ENCODE data around the gene HIGD2B.
A peak's percentile ranks its signal among the peaks of the same experiment; 100 is the strongest.

Gene HIGD2B

DNA sequence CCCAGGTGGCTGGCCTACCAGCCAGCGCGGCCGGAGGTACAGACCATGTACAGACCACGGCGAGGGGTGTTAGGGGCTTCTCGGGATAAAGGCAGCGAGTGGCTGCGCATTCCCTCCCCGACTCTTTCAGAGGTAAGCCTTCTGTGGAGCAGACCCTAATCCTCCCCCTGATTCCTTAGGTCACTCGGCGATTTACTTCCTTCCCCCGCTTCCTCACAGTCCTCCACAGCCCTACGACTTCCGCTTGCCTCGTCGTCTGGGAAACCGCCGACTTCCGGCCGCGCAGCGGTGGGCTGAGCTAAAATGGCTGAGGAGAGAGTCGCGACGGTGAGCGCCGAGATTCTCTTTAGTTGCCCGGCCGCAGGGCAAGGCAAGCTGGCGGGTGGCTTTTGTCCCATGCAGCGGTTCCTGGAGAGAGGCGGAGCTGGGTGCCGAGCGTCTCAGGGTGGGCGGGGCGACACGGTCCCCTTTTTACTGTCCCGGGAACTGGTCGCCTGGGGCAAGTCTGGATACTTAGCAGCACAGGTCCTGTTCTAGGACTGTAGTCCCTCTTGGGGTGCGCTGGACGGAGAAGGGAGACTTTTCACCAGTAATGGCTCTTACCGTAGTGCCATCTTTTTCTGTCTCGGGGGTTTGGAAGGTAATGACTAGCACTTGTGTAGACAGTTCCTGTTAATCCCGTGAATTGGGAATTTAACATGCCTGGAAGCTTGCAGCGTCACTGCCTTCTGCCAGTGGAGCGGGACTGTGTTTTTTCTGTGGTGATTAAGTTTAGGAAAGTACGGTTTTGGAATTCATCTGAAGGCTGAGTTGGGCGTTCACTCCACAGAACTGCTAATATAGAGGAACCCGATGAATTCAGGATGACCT, at the start of gene HIGD2B, which contains the start of gene BBS4:
HIGD2B (minus strand) TSS at position 258 of the 870 bp plus-strand sequence. CDS start 9,808 bp downstream, outside the sequence.
BBS4 (plus strand) TSS at position 283 of the 870 bp plus-strand sequence; CDS start at position 304, 21 bp downstream.
- intact Hi-C loops (cut with DNase I; ENCODE audit: low total_unique reads), result loop anchor here (5.0 kb wide), 2 partner anchors 96 to 214 kb away; partner anchors contain the start of genes ADPGK and ARIH1
- Histone ChIP-seq H3K27ac (peak within 1 kb of the TSS; percentile 87 to 93), H3K4me3 (peak within 1 kb of the TSS; percentile 64), H3K4me1 (peaks cover 0 to 15% (median 8%) of the 10 kb centered on the region in 4 donors), H3K27me3 (no peaks in the 10 kb centered on the region), H3K36me3 (no peaks in the 10 kb centered on the region), H3K9me3 (no peaks in the 10 kb centered on the region)
- peak; percentile 86 to 91 for DNase-seq
- TF ChIP-seq CTCF (IDR thresholded peaks at IDR 0.05), result no peak

GRCh38 chr15:72735111-72735510, 49.1 kb upstream of the HIGD2B start:
- Histone ChIP-seq H3K4me3 (no peak overlapping the region), H3K9me3 (no peaks in the 10 kb centered on the region), H3K4me1 (no peaks in the 10 kb centered on the region), H3K36me3 (peaks cover 53 to 80% (median 77%) of the 10 kb centered on the region in 3 donors), H3K27me3 (no peaks in the 10 kb centered on the region), H3K27ac (no peak overlapping the region)
- no peak for DNase-seq
- no peak for TF ChIP-seq CTCF (IDR thresholded peaks at IDR 0.05)
- intact Hi-C loops (cut with DNase I; ENCODE audit: low total_unique reads), result no loop called here

GRCh38 chr15:72733941-72734738, 48.2 kb upstream of the HIGD2B start:
- intact Hi-C loops (cut with DNase I; ENCODE audit: low total_unique reads), result no loop called here
- H3K4me1 ChIP-seq, result no peaks in the 10 kb centered on the region
- no peak for TF ChIP-seq CTCF (IDR thresholded peaks at IDR 0.05)
- H3K27me3 ChIP-seq, result no peaks in the 10 kb centered on the region
- no peak overlapping the region for H3K4me3 ChIP-seq
- H3K27ac ChIP-seq, result no peak overlapping the region
- no peak for DNase-seq
- H3K9me3 ChIP-seq, result no peaks in the 10 kb centered on the region
- peaks cover 47 to 76% (median 75%) of the 10 kb centered on the region in 3 donors for H3K36me3 ChIP-seq

GRCh38 chr15:72732516-72732915, 46.5 kb upstream of the HIGD2B start:
- intact Hi-C loops (cut with DNase I; ENCODE audit: low total_unique reads), result no loop called here
- H3K4me3 ChIP-seq, result no peak overlapping the region
- no peak overlapping the region for H3K27ac ChIP-seq
- H3K4me1 ChIP-seq, result no peaks in the 10 kb centered on the region
- H3K36me3 ChIP-seq, result peaks cover 37 to 73% (median 59%) of the 10 kb centered on the region in 3 donors
- no peaks in the 10 kb centered on the region for H3K27me3 ChIP-seq
- no peak for TF ChIP-seq CTCF (IDR thresholded peaks at IDR 0.05)
- DNase-seq, result no peak
- no peaks in the 10 kb centered on the region for H3K9me3 ChIP-seq

- no peak for TF ChIP-seq CTCF (IDR thresholded peaks at IDR 0.05)
- Histone ChIP-seq H3K36me3 (peaks cover 37 to 71% (median 55%) of the 10 kb centered on the region in 3 donors), H3K4me3 (no peak overlapping the region), H3K4me1 (no peaks in the 10 kb centered on the region), H3K27ac (no peak overlapping the region), H3K27me3 (no peaks in the 10 kb centered on the region), H3K9me3 (no peaks in the 10 kb centered on the region)
- DNase-seq, result no peak
- intact Hi-C loops (cut with DNase I; ENCODE audit: low total_unique reads), result no loop called here
These were observed 46.1 kb upstream of the HIGD2B start for GRCh38 chr15:72732086-72732485.
